ENCODE results near the gene STARD13.

DNA sequence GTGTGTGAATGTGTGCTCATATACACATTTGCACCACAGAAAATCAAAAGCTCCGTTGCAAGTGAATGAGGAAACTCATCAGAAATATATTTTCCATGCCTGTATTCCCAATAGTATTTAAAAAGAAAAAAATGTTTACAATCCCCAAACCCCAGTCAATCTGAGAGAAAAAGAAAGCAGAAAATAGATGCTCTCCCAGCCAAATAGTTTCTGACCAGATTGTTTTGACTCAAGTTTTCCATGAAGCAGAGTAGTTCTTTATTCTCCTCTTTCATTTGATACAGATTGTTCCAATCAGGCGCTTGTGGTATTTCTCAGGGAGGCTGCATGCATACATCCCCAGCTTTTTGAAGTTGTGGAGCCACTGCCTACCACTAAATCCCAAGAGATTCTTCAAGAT lies 110.6 kb downstream of the STARD13 start:
- TF ChIP-seq, protein P1, sequence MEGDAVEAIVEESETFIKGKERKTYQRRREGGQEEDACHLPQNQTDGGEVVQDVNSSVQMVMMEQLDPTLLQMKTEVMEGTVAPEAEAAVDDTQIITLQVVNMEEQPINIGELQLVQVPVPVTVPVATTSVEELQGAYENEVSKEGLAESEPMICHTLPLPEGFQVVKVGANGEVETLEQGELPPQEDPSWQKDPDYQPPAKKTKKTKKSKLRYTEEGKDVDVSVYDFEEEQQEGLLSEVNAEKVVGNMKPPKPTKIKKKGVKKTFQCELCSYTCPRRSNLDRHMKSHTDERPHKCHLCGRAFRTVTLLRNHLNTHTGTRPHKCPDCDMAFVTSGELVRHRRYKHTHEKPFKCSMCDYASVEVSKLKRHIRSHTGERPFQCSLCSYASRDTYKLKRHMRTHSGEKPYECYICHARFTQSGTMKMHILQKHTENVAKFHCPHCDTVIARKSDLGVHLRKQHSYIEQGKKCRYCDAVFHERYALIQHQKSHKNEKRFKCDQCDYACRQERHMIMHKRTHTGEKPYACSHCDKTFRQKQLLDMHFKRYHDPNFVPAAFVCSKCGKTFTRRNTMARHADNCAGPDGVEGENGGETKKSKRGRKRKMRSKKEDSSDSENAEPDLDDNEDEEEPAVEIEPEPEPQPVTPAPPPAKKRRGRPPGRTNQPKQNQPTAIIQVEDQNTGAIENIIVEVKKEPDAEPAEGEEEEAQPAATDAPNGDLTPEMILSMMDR (IDR thresholded peaks at IDR 0.05): no peak
- TF ChIP-seq EZH2 (IDR thresholded peaks at IDR 0.05; ENCODE audit: borderline replicate concordance, insufficient read depth, low read depth, low read length, poor library complexity, severe bottlenecking): no peak

Data from B cell (primary cell).